Activated CD4-positive, alpha-beta T cell treated with anti-CD3 and anti-CD28 coated beads, Interleukin-2, Interleukin-4, amounts not matched to agents 100 ng/mL and 50 ng/mL, durations not matched to agents 16 hours and 8 hours (primary cell): ENCODE measurements around the gene NPFF.

Experiments
- DNase-seq: peaks from one replicate; pipeline ENCODE4 v3.0.0-alpha.2; 2020; ENCODE audit warnings: low spot score

NPFF gene

GRCh38 chr12:53474819-53475218 lies 32.5 kb downstream of the NPFF start:
- DNase-seq: no peak

- no peak for DNase-seq
These were observed 33.2 kb downstream of the NPFF start for GRCh38 chr12:53474077-53474476.

GRCh38 chr12:53472056-53472582 lies 35.2 kb downstream of the NPFF start:
- no peak for DNase-seq

GRCh38 chr12:53468282-53468681 lies 39.0 kb downstream of the NPFF start:
- no peak for DNase-seq

- no peak for DNase-seq
These were observed 39.4 kb downstream of the NPFF start for GRCh38 chr12:53467880-53468279.

GRCh38 chr12:53467082-53467481 lies 40.2 kb downstream of the NPFF start:
- no peak for DNase-seq

- DNase-seq: no peak
These were observed 40.6 kb downstream of the NPFF start for GRCh38 chr12:53466640-53467039.

GRCh38 chr12:53465679-53466078 lies 41.6 kb downstream of the NPFF start:
- no peak for DNase-seq

- DNase-seq: no peak
These were observed 42.4 kb downstream of the NPFF start for GRCh38 chr12:53464685-53465418.

- DNase-seq: no peak
These were observed 43.3 kb downstream of the NPFF start for GRCh38 chr12:53463802-53464560.

- no peak for DNase-seq
These were observed 44.3 kb downstream of the NPFF start for GRCh38 chr12:53462935-53463334.

GRCh38 chr12:53461591-53461990 lies 45.7 kb downstream of the NPFF start:
- DNase-seq: no peak

GRCh38 chr12:53461059-53461458 lies 46.2 kb downstream of the NPFF start:
- DNase-seq: no peak

GRCh38 chr12:53459097-53459496 lies 48.2 kb downstream of the NPFF start:
- DNase-seq: no peak
